HUES64 (cell line): ENCODE results near the gene IFI6.
A peak's percentile ranks its signal among the peaks of the same experiment; 100 is the strongest.
"Not testable (repeated sequence)": the region's sequence is repeated elsewhere in the genome, so short reads cannot be mapped to it uniquely, and the experiment has no call there.

Experiments
- H3K27ac ChIP-seq: 2 replicates; pipeline ENCODE4 v1.7.0; 2013; ENCODE audit warnings: low read depth, low read length, inconsistent platforms
- H3K27me3 ChIP-seq: 2 replicates; pipeline ENCODE4 v1.6.1; 2013; ENCODE audit warnings: mild to moderate bottlenecking, low read length; ENCODE audit not compliant: insufficient read depth
- H3K36me3 ChIP-seq: 2 replicates; pipeline ENCODE4 v1.6.1; 2013; ENCODE audit warnings: mild to moderate bottlenecking, low read length; ENCODE audit not compliant: insufficient read depth
- H3K4me1 ChIP-seq: 2 replicates; pipeline ENCODE4 v1.6.1; 2013; ENCODE audit warnings: mild to moderate bottlenecking, low read length, moderate library complexity; ENCODE audit not compliant: insufficient read depth
- H3K4me3 ChIP-seq: 2 replicates; pipeline ENCODE4 v1.5.1; 2013; ENCODE audit warnings: mild to moderate bottlenecking, low read length, moderate library complexity
- H3K9ac ChIP-seq: 2 replicates; pipeline ENCODE4 v1.6.1; 2013; ENCODE audit warnings: mild to moderate bottlenecking, low read depth, low read length
- H3K9me3 ChIP-seq: 2 replicates; pipeline ENCODE4 v1.6.1; 2013; ENCODE audit warnings: low read depth, low read length; ENCODE audit not compliant: insufficient read depth
- WGBS: fragments of 150-250, 120-280 bp; methylation state at CpG from one replicate; pipeline ENCODE4 v1.1.7; 2013; ENCODE audit warnings: missing lambda C conversion rate; 5-methylcytosine and 5-hydroxymethylcytosine counted together

IFI6 gene

DNA sequence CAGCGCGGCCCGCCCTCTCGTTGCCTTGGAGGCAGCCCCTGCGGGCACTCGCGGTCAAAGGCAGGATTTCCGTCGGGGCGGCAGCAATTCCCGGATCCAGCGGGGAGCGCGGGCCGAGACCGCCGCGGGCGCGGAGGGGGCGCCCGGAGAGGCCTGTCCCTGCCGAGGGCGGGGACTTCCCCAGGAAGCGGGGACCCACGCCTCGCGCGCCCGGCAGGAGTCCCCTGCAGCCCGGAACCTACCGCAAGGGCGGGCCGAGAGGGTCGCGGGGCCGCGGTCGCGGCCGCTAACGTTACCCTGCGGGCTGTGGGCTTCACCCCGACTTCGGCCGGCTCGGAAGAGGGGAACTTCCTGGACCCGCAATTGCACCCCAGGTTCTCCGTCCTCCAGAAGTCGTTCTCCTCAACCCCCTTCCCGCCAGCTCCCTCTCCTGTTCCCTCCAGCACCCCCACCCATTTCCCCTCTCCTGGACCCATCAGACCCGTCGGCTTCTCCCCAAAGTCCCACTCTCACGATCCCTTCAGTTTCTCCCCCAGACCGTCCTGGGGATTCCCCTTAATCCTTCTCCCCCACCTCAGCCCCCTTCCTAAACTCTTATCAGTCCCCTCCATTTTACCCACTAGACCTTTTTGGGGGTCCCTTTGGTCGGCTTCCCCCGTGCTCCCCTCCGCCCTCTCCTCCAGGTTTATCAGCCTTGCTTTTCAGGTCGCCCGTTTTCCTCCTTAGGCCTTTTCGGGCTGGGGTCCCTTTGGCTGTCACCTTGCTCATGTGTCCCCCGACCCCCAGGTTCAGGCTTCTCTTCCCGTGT, 37.6 kb downstream of the IFI6 start:
- H3K27me3 ChIP-seq, result peaks cover 33% of the 10 kb centered on the region
- no peaks in the 10 kb centered on the region for H3K36me3 ChIP-seq
- H3K27ac ChIP-seq, result no peak overlapping the region
- peaks cover 11% of the 10 kb centered on the region for H3K4me1 ChIP-seq
- 18% methylated on average over 63 of the region's 63 CpGs for WGBS
- no peaks in the 10 kb centered on the region for H3K9me3 ChIP-seq
- peak overlapping the region; percentile 43 for H3K9ac ChIP-seq
- peak overlapping the region; percentile 58 for H3K4me3 ChIP-seq

DNA sequence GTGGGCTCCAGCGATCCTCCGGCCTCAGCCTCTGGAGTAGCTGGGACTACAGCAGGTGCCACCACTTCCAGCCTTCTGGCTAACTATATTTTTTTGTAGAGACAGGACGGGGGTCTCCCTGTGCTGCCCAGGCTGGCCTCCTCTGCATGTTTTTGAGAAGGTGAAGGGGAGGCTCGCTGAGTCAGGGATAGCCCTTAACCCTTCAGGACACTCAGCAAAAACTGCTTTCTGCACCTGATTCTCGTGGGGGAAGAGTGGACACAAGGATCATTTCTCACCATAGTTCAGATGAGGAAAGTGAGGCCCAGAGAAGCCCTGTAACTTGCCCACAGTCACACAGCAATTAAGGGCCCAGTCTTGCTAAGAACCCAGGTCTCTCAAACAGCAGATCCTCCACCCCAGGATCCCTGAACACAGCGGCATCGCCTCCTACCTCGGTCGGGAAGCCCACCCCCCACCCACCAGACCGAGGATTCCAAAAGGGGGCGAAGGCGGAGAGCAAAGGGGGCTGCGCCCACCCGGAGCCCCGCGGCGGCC, 38.3 kb downstream of the IFI6 start:
- WGBS, result 31% methylated on average over 17 of the region's 17 CpGs
- H3K9me3 ChIP-seq, result no peaks in the 10 kb centered on the region
- H3K4me1 ChIP-seq, result peaks cover 17% of the 10 kb centered on the region
- H3K27me3 ChIP-seq, result peaks cover 33% of the 10 kb centered on the region
- H3K27ac ChIP-seq, result no peak overlapping the region
- H3K36me3 ChIP-seq, result no peaks in the 10 kb centered on the region
- H3K9ac ChIP-seq, result peak overlapping the region; percentile 43; the same call in 1 of the 2 replicates
- peak overlapping the region; percentile 58 for H3K4me3 ChIP-seq

DNA sequence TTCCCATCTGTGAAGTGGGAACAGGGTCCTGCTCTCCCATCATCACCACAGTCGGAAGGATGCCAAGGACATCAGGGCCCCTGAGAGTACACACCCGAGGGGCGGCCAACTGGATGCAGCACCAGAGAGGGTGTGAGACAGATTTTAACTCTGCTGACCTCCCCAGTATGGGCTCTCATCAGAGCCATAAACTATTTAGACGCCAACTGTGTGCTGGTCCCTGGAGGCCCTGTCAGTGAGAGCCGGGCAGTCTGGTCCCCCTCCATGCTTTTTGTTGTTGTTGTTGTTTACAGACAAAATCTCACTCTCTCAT, 38.7 kb downstream of the IFI6 start:
- no peaks in the 10 kb centered on the region for H3K9me3 ChIP-seq
- WGBS, result 85% methylated on average over 4 of the region's 5 CpGs
- no peaks in the 10 kb centered on the region for H3K36me3 ChIP-seq
- peaks cover 33% of the 10 kb centered on the region for H3K27me3 ChIP-seq
- H3K4me3 ChIP-seq, result no peak overlapping the region
- no peak overlapping the region for H3K9ac ChIP-seq
- no peak overlapping the region for H3K27ac ChIP-seq
- peaks cover 18% of the 10 kb centered on the region for H3K4me1 ChIP-seq

DNA sequence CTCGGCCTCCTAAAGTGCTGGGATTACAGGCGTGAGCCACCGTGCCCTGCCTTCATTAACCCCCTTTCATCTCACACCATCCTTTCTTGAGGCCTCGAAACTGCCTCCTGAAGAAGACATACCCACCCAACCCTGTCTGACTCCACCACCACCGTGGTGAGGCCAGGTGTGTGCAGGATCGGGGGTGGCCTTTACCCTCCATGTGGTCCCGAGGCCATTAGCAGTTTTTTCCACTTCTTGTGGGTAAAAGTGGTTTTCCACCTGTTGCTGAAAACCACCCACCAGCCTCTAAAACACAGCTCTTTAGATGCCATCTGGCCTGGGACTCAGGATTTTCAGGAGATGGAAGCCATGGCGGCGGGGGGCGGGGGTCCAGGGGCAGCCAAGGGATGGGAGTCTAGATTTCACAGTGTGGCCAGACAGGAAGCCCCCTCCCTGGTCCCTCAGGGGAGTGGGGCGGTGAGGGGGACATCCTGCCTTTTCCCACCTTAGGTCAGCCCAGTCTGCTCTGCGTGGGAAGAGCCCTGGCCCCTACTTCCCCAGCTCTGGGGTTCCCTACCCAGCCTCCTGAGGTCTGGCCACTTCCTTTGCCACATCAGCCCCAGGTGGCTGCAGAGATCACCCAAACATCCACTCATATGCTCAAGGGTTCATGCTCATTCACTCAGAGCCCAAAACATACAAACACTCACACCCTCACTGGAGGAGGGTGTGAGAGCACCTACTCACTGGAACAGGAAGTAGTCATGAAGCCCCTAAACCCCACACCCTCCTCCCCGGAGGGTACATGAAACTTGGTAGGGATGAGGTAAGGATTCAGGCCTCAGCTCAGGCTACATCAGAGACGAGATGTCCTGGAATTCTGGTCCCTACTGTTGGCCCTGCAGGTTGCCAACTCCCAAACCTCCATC, 39.4 kb downstream of the IFI6 start:
- H3K9ac ChIP-seq, result no peak overlapping the region

DNA sequence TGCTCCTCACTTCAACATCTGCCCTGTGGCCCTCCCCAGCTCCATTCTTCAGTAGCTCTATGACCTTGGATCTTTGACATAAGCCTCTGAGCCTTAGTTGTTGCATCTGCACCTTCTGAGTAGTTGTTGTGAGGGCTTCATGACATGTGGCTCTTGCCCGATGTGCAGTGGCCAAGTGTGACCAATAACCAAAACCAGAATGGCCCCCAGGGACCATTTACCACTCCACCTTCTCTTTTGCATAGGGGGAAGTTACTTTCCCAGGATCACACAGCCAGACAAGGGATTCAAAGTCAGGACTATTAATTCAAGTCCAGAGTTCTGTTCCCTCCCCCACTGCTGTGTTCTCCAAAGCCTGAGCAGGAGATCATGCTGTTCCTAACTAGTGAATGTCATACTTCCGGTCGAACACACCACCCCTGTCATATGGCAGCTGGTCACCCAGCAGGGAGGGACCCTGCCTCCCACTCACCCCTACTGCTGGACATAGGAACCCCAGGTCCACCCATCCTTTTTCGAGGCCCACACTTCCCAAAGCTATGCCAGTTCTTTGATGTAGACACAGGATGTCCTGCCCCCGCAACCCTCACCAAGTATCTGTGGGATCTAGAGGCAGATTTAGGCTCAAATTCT, 41.0 kb downstream of the IFI6 start:
- Histone ChIP-seq H3K27me3 (peaks cover 33% of the 10 kb centered on the region), H3K4me1 (peaks cover 18% of the 10 kb centered on the region), H3K27ac (no peak overlapping the region), H3K36me3 (no peaks in the 10 kb centered on the region), H3K9me3 (no peaks in the 10 kb centered on the region), H3K4me3 (no peak overlapping the region), H3K9ac (no peak overlapping the region)
- 84% methylated on average over 5 of the region's 5 CpGs for WGBS

More for the DNA sequence above, 39.4 kb downstream of the IFI6 start:
- H3K4me3 ChIP-seq, result no peak overlapping the region
- H3K9me3 ChIP-seq, result no peaks in the 10 kb centered on the region
- peaks cover 33% of the 10 kb centered on the region for H3K27me3 ChIP-seq
- 88% methylated on average over 13 of the region's 14 CpGs for WGBS
- no peak overlapping the region for H3K27ac ChIP-seq
- H3K36me3 ChIP-seq, result no peaks in the 10 kb centered on the region
- peaks cover 18% of the 10 kb centered on the region for H3K4me1 ChIP-seq

DNA sequence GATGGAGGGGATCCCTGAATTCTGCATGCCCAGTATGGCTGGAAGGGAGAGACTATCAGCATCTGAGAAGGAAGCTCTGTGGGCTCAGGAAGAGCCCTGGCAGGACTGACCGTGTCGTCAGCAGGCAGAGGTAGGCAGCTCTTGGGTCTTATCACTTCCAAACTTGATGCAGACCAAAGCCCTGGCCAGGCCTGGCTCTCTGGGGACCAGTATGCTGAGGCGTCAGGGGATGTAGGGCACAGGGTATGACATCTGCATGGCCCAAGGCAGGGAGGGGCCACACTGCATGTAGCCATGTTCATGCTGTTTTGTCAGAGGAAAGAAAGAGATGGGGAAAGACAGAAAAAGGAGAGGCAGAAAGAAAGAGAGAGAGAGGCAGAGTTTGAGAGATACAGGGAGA, 43.3 kb downstream of the IFI6 start:
- Histone ChIP-seq H3K27ac (no peak overlapping the region), H3K9ac (no peak overlapping the region), H3K27me3 (peaks cover 11% of the 10 kb centered on the region), H3K4me3 (no peak overlapping the region), H3K36me3 (no peaks in the 10 kb centered on the region), H3K9me3 (no peaks in the 10 kb centered on the region), H3K4me1 (peaks cover 13% of the 10 kb centered on the region)
- 59% methylated on average over 3 of the region's 3 CpGs for WGBS

DNA sequence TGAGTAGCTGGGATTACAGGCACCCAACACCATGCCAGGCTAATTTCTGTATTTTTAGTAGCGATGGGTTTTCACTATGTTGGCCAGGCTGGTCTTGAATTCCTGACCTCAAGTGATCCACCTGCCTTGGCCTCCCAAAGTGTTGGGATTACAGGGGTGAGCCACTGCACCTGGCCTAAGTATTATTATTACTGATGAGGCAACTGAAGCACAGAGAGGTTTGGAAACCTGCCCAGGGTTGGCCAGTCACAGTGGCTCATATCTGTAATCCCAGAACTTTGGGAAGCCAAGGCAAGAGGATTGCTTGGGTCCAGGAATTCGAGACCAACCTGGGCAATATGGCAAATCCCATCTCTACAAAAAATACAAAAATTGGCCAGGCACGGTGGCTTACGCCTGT, 44.3 kb downstream of the IFI6 start:
- H3K27me3 ChIP-seq, H3K27ac ChIP-seq, H3K9ac ChIP-seq, H3K9me3 ChIP-seq, H3K36me3 ChIP-seq, H3K4me3 ChIP-seq: not testable (repeated sequence)
- 93% methylated on average over 4 of the region's 4 CpGs for WGBS
- H3K4me1 ChIP-seq, result peaks cover 19% of the 10 kb centered on the region

DNA sequence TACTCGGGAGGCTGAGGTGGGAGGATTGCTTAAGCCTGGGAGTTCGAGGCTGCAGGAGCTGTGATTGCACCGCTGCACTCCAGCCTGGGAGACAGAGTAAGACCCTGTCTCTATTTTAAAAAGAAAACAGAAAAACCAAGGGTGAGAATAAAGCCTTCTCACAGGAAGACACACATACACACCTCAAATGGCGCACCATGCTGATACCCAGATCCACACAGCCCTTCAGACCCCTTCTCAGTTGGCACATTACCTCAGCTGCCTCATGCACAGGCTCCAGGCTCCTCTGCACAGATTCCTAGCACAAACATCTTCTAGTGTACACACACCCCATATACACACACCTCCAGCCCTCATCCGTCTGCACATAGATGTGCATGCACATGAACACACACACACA, 44.9 kb downstream of the IFI6 start:
- WGBS, result 93% methylated on average over 5 of the region's 5 CpGs
- no peaks in the 10 kb centered on the region for H3K27me3 ChIP-seq
- no peaks in the 10 kb centered on the region for H3K9me3 ChIP-seq
- no peak overlapping the region for H3K4me3 ChIP-seq
- no peak overlapping the region for H3K9ac ChIP-seq
- no peaks in the 10 kb centered on the region for H3K36me3 ChIP-seq
- peaks cover 19% of the 10 kb centered on the region for H3K4me1 ChIP-seq
- H3K27ac ChIP-seq, result no peak overlapping the region

DNA sequence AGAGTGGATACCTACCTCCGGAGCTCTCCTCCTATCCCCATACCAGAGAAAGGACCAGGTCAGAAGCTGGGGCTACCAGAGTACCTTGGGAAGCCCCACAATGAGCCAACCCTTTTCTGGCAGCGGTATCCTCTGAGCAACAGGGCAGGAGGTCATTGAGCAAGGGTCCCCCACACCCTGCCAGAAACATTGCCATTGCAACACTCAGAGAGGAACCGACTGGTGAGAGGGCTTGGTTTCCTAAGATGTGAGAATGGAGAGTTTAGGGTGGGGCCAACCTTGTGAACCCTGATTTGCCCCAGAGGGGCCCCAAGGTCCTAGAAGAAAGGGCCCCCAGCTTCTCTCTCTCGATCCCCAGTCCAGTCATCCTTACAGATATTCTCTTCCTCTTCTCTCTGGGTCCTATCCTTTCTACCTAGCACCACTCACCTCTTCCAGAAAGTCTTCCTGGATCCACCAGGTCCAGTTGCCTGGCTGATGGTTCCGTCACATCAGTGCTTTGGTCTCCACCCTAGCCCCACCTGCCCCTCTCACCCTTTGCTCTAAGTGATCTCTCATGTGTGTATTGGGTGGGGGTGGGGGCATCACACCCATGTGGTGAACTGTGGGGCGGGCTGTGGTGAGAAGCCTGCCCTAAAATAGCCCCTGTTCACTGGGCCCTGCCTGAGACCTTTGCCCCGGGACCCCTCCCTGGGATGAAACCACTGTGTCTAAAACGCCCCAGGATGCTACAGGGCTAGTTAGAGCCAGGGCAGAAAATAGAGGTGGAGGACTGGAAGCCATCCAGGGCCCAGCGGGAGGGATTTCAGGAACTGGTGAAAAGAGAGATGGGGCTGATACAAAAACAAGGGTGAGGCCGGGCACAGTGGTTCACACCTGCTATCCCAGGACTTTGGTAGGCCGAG, 45.7 kb downstream of the IFI6 start:
- Histone ChIP-seq H3K36me3 (no peaks in the 10 kb centered on the region), H3K27ac (no peak overlapping the region), H3K9me3 (no peaks in the 10 kb centered on the region), H3K9ac (no peak overlapping the region), H3K4me1 (peaks cover 23% of the 10 kb centered on the region), H3K4me3 (no peak overlapping the region), H3K27me3 (no peaks in the 10 kb centered on the region)
- 89% methylated on average over 11 of the region's 11 CpGs for WGBS

DNA sequence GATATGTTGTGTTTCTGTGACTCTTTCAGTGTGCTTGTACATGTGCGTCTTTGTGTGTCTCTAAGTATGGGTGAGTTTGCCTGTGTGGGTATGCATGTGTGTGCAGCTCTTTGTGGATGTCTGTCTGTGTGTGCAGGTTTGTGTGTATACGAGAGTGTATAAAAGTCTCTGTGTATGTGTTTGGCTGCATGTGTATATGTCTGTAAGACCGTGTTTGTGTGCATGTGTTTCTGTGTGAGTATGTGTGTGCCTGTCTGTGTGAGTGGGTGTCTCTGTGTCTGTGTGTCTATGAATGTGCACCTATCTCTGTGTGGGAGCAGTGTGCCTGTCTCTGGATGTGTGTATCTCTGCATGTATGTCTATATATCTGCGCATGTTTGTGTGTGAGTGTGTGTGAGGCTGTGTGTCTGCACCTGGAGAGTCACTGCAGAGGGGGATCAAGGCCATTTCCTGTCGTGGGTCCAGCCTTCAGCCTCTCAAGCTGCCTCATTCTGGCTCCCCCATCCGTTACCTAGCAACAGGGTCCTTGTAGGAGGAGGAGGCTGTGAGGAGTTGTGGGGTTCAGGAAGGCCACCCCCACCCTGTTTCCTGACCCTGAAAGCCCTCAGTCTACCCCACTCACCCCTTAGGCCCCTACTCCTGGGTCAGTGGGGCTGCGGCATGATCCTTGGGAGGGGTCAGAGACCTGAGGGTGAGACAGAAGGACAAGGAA, 47.4 kb downstream of the IFI6 start:
- 70% methylated on average over 7 of the region's 7 CpGs for WGBS
- peaks cover 18% of the 10 kb centered on the region for H3K4me1 ChIP-seq
- no peak overlapping the region for H3K4me3 ChIP-seq
- no peaks in the 10 kb centered on the region for H3K27me3 ChIP-seq
- H3K27ac ChIP-seq, result no peak overlapping the region
- H3K36me3 ChIP-seq, result no peaks in the 10 kb centered on the region
- no peak overlapping the region for H3K9ac ChIP-seq
- H3K9me3 ChIP-seq, result no peaks in the 10 kb centered on the region
